HG03571 (cell line): ENCODE data around the gene OGT.

Source experiments
- ATAC-seq: cut with Tn5 transposase; IDR thresholded peaks from one replicate; pipeline ENCODE4 v1.9.1; 2021; ENCODE audit not compliant: unreplicated experiment

OGT gene

GRCh38 chrX:71621603-71622002 lies 88.7 kb downstream of the OGT start:
- ATAC-seq: no peak

- ATAC-seq: no peak
These were observed 89.2 kb downstream of the OGT start for GRCh38 chrX:71622032-71622575.

- ATAC-seq: peak; percentile 65
These were observed 89.9 kb downstream of the OGT start for GRCh38 chrX:71622576-71623450.

GRCh38 chrX:71623714-71624113 lies 90.8 kb downstream of the OGT start:
- ATAC-seq: no peak

- ATAC-seq: no peak
These were observed 92.6 kb downstream of the OGT start for GRCh38 chrX:71625471-71625870.
